ENCODE results near the gene CTDSPL.

Gene CTDSPL

GRCh38 chr3:37896827-37897226 is 35.1 kb downstream of the CTDSPL start:
- no peak for DNase-seq

GRCh38 chr3:37897763-37898162 is 36.1 kb downstream of the CTDSPL start:
- no peak for DNase-seq

- DNase-seq: no peak
These were observed 36.7 kb downstream of the CTDSPL start for GRCh38 chr3:37898424-37898823.

- DNase-seq: peak in 1 of 2 experiments; percentile 42
These were observed 37.5 kb downstream of the CTDSPL start for GRCh38 chr3:37899101-37899707.

GRCh38 chr3:37899711-37900306 is 38.1 kb downstream of the CTDSPL start:
- no peak for DNase-seq

- no peak for DNase-seq
These were observed 40.0 kb downstream of the CTDSPL start for GRCh38 chr3:37901721-37902120.

- no peak for DNase-seq
These were observed 41.0 kb downstream of the CTDSPL start for GRCh38 chr3:37902674-37903073.

- DNase-seq: no peak
These were observed 41.6 kb downstream of the CTDSPL start for GRCh38 chr3:37903320-37903719.

- DNase-seq: no peak
These were observed 42.1 kb downstream of the CTDSPL start for GRCh38 chr3:37903734-37904133.

GRCh38 chr3:37904601-37905000 is 42.9 kb downstream of the CTDSPL start:
- DNase-seq: no peak

- no peak for DNase-seq
These were observed 43.7 kb downstream of the CTDSPL start for GRCh38 chr3:37905346-37905745.

- DNase-seq: no peak
These were observed 44.5 kb downstream of the CTDSPL start for GRCh38 chr3:37905987-37906674.

- DNase-seq: peak in 1 of 2 experiments; percentile 33
These were observed 45.1 kb downstream of the CTDSPL start for GRCh38 chr3:37906734-37907282.

GRCh38 chr3:37907371-37907770 is 45.7 kb downstream of the CTDSPL start:
- no peak for DNase-seq

GRCh38 chr3:37907906-37908305 is 46.2 kb downstream of the CTDSPL start:
- DNase-seq: no peak

GRCh38 chr3:37909067-37909911 is 47.6 kb downstream of the CTDSPL start:
- no peak for DNase-seq

GRCh38 chr3:37910671-37911400 is 49.2 kb downstream of the CTDSPL start:
- no peak for DNase-seq

- DNase-seq: no peak
These were observed 50.5 kb downstream of the CTDSPL start for GRCh38 chr3:37912052-37912733.

- no peak for DNase-seq
These were observed 51.8 kb downstream of the CTDSPL start for GRCh38 chr3:37913522-37913921.

- DNase-seq: no peak
These were observed 55.0 kb downstream of the CTDSPL start for GRCh38 chr3:37916685-37917084.

GRCh38 chr3:37918627-37919026 is 56.9 kb downstream of the CTDSPL start:
- DNase-seq: no peak

Data from activated T-cell treated with anti-CD3 and anti-CD28 coated beads, Interleukin-2, amount 50 U/mL, for 48 hours (primary cell).